SJSA1 (cell line): Measurements from ENCODE around the gene TCEAL1. TPM values are rescaled to one million over a fixed set of nuclear protein-coding genes. Genes with fewer than 3 reads are reported as not detected.
"Not testable (repeated sequence)": the region's sequence is repeated elsewhere in the genome, so short reads cannot be mapped to it uniquely, and the experiment has no call there.

Source experiments
- DNase-seq, 2 experiments: peaks; one replicate each; pipeline ENCODE4 v3.0.0-alpha.2; 2015 to 2020; ENCODE audit warnings: low spot score in 2 of 2, low read depth in 1 of 2
- H3K27ac ChIP-seq: fragments of 250-450 bp; sonication (Bioruptor Pico); 2 replicates; pipeline ENCODE4 v1.5.1; 2020; ENCODE audit warnings: mild to moderate bottlenecking, moderate library complexity
- H3K27me3 ChIP-seq: fragments of 250-450 bp; sonication (Bioruptor Pico); replicated peaks from 2 replicates; pipeline ENCODE4 v1.5.1; 2020; ENCODE audit warnings: mild to moderate bottlenecking, moderate library complexity
- H3K36me3 ChIP-seq: fragments of 250-450 bp; sonication (Bioruptor Pico); 2 replicates; pipeline ENCODE4 v1.5.1; 2020; ENCODE audit warnings: mild to moderate bottlenecking
- H3K4me1 ChIP-seq: fragments of 250-450 bp; sonication (Bioruptor Pico); replicated peaks from 2 replicates; pipeline ENCODE4 v1.6.1; 2021; ENCODE audit warnings: mild to moderate bottlenecking
- H3K4me3 ChIP-seq: fragments of 250-450 bp; sonication (Bioruptor Pico); 2 replicates; pipeline ENCODE4 v1.5.1; 2020; ENCODE audit warnings: mild to moderate bottlenecking
- H3K9me3 ChIP-seq: fragments of 250-450 bp; sonication (Bioruptor Pico); replicated peaks from 2 replicates; pipeline ENCODE4 v1.5.1; 2020; ENCODE audit warnings: mild to moderate bottlenecking
- total RNA-seq: library from RNA; depleted of rRNA; stranded (reverse); fragments of >200 nt; shearing (Covaris generic); gene quantifications from 2 replicates; pipeline ENCODE4 v1.2.3, GENCODE V29; 2014

Gene TCEAL1
- total RNA-seq, 1 experiment from 2014 or later: 21.5 TPM

GRCh38 chrX:103615781-103616371, 12.9 kb upstream of the TCEAL1 start:
- Histone ChIP-seq H3K9me3 (no peaks in the 10 kb centered on the region), H3K27me3 (no peaks in the 10 kb centered on the region), H3K4me3 (no peak overlapping the region), H3K27ac (peak overlapping the region; percentile 74), H3K4me1 (peaks cover 23% of the 10 kb centered on the region), H3K36me3 (no peaks in the 10 kb centered on the region)
- DNase-seq: no peak

- no peak for DNase-seq
- H3K36me3 ChIP-seq: no peaks in the 10 kb centered on the region
- H3K4me3 ChIP-seq: no peak overlapping the region
Measured at GRCh38 chrX:103616676-103617186, 12.0 kb upstream of the TCEAL1 start.

GRCh38 chrX:103624111-103624510, 4.7 kb upstream of the TCEAL1 start:
- Histone ChIP-seq H3K9me3 (no peaks in the 10 kb centered on the region), H3K27ac (no peak overlapping the region), H3K27me3 (no peaks in the 10 kb centered on the region), H3K4me1 (peaks cover 5% of the 10 kb centered on the region; the same call in 1 of the 2 replicates), H3K36me3 (no peaks in the 10 kb centered on the region), H3K4me3 (no peak overlapping the region)
- DNase-seq: no peak

More at GRCh38 chrX:103616676-103617186, 12.0 kb upstream of the TCEAL1 start:
- no peaks in the 10 kb centered on the region for H3K27me3 ChIP-seq
- no peak overlapping the region for H3K27ac ChIP-seq
- peaks cover 23% of the 10 kb centered on the region for H3K4me1 ChIP-seq
- no peaks in the 10 kb centered on the region for H3K9me3 ChIP-seq

- Histone ChIP-seq H3K36me3 (no peaks in the 10 kb centered on the region), H3K4me3 (no peak overlapping the region), H3K4me1 (peaks cover 5% of the 10 kb centered on the region; the same call in 1 of the 2 replicates), H3K27ac (no peak overlapping the region), H3K27me3 (no peaks in the 10 kb centered on the region), H3K9me3 (no peaks in the 10 kb centered on the region)
- DNase-seq: no peak
Measured at GRCh38 chrX:103626855-103627254, 1.9 kb upstream of the TCEAL1 start.

GRCh38 chrX:103629318-103630170, 769 bp downstream of the TCEAL1 start:
- DNase-seq: peak; percentile 62 to 64
- no peaks in the 10 kb centered on the region for H3K36me3 ChIP-seq
- H3K27me3 ChIP-seq: no peaks in the 10 kb centered on the region
- peak overlapping the region; percentile 49 for H3K27ac ChIP-seq
- no peaks in the 10 kb centered on the region for H3K9me3 ChIP-seq
- H3K4me1 ChIP-seq: peaks cover 5% of the 10 kb centered on the region; the same call in 1 of the 2 replicates
- H3K4me3 ChIP-seq: peak overlapping the region; percentile 53

- Histone ChIP-seq H3K4me1 (peaks cover 5% of the 10 kb centered on the region; the same call in 1 of the 2 replicates), H3K4me3 (peak overlapping the region; percentile 53), H3K36me3 (no peaks in the 10 kb centered on the region), H3K9me3 (no peaks in the 10 kb centered on the region), H3K27me3 (no peaks in the 10 kb centered on the region), H3K27ac (no peak overlapping the region)
- no peak for DNase-seq
Measured at GRCh38 chrX:103630171-103630511, 1.4 kb downstream of the TCEAL1 start.

- no peak overlapping the region for H3K4me3 ChIP-seq
- H3K27ac ChIP-seq: no peak overlapping the region
- H3K36me3 ChIP-seq: no peaks in the 10 kb centered on the region
- H3K27me3 ChIP-seq: no peaks in the 10 kb centered on the region
- DNase-seq: no peak
- H3K4me1 ChIP-seq: peaks cover 5% of the 10 kb centered on the region; the same call in 1 of the 2 replicates
- H3K9me3 ChIP-seq: no peaks in the 10 kb centered on the region
Measured at GRCh38 chrX:103631145-103631544, 2.4 kb downstream of the TCEAL1 start.

- H3K27ac ChIP-seq: no peak overlapping the region
- DNase-seq: no peak
Measured at GRCh38 chrX:103635436-103635835, 6.7 kb downstream of the TCEAL1 start.

GRCh38 chrX:103637604-103638338, 9.0 kb downstream of the TCEAL1 start:
- Histone ChIP-seq H3K9me3 (no peaks in the 10 kb centered on the region), H3K4me1 (peaks cover 31% of the 10 kb centered on the region), H3K4me3 (no peak overlapping the region), H3K36me3 (no peaks in the 10 kb centered on the region), H3K27ac (no peak overlapping the region), H3K27me3 (no peaks in the 10 kb centered on the region)
- DNase-seq: no peak

More at GRCh38 chrX:103635436-103635835, 6.7 kb downstream of the TCEAL1 start:
- Histone ChIP-seq H3K4me3 (no peak overlapping the region), H3K36me3 (no peaks in the 10 kb centered on the region), H3K27me3 (no peaks in the 10 kb centered on the region), H3K9me3 (no peaks in the 10 kb centered on the region), H3K4me1 (peaks cover 23% of the 10 kb centered on the region)

GRCh38 chrX:103638479-103639346, 9.9 kb downstream of the TCEAL1 start:
- H3K27ac ChIP-seq, DNase-seq, H3K27me3 ChIP-seq, H3K9me3 ChIP-seq, H3K36me3 ChIP-seq, H3K4me3 ChIP-seq: not testable (repeated sequence)
- peaks cover 31% of the 10 kb centered on the region for H3K4me1 ChIP-seq

- Histone ChIP-seq H3K4me1 (peaks cover 31% of the 10 kb centered on the region), H3K27ac (peak overlapping the region; percentile 63), H3K4me3 (no peak overlapping the region), H3K9me3 (no peaks in the 10 kb centered on the region), H3K27me3 (no peaks in the 10 kb centered on the region), H3K36me3 (no peaks in the 10 kb centered on the region)
- DNase-seq: peak in 1 of 2 experiments; percentile 36
Measured at GRCh38 chrX:103640401-103641155, 11.8 kb downstream of the TCEAL1 start.

- H3K4me1 ChIP-seq: peaks cover 18% of the 10 kb centered on the region
- DNase-seq: no peak
- no peak overlapping the region for H3K27ac ChIP-seq
- no peaks in the 10 kb centered on the region for H3K27me3 ChIP-seq
- H3K9me3 ChIP-seq: no peaks in the 10 kb centered on the region
- no peak overlapping the region for H3K4me3 ChIP-seq
- no peaks in the 10 kb centered on the region for H3K36me3 ChIP-seq
Measured at GRCh38 chrX:103644125-103644524, 15.3 kb downstream of the TCEAL1 start.
